ENCODE measurements around the gene RAB3IL1.

- TF ChIP-seq CTCF (IDR thresholded peaks at IDR 0.05 in 2 of 3, conservative IDR thresholded peaks at IDR 0.05 in 1 of 3; ENCODE audit: borderline replicate concordance in 1 of 3, insufficient read depth in 1 of 3, low read depth in 2 of 3, low read length in 2 of 3), result no peak
- no peak for TF ChIP-seq POLR2A (IDR thresholded peaks at IDR 0.05; ENCODE audit: borderline replicate concordance, extremely low read depth, insufficient read depth, insufficient read length)
- no peak for TF ChIP-seq REST (IDR thresholded peaks at IDR 0.05; ENCODE audit: low read depth)
- TF ChIP-seq POLR2AphosphoS5 (IDR thresholded peaks at IDR 0.05; ENCODE audit: low read depth, low read length), result no peak
- TF ChIP-seq EZH2 (IDR thresholded peaks at IDR 0.05), result no peak
- TF ChIP-seq SRF (IDR thresholded peaks at IDR 0.05; ENCODE audit: low read depth), result no peak
- TF ChIP-seq JUND (IDR thresholded peaks at IDR 0.05), result no peak
Observed at GRCh38 chr11:61883327-61883726, 34.0 kb downstream of the RAB3IL1 start.

All from HCT116 (cell line).